ENCODE data around the gene RBPJL.

RBPJL gene

GRCh38 chr20:45340236-45340847 lies 33.7 kb downstream of the RBPJL start:
- Mint-ChIP-seq H3K4me1 (peaks cover 100% of the 10 kb centered on the region), H3K9me3 (no peaks in the 10 kb centered on the region), H3K4me3 (peak overlapping the region; percentile 76), H3K27me3 (ENCODE audit: low read depth, poor library complexity) (peaks cover 3% of the 10 kb centered on the region), H3K36me3 (ENCODE audit: low read depth) (peaks cover 8% of the 10 kb centered on the region), H3K27ac (peak overlapping the region; percentile 97)
- DNase-seq: no peak
- TF ChIP-seq CTCF (IDR thresholded peaks at IDR 0.05): no peak

GRCh38 chr20:45340951-45341350 lies 34.3 kb downstream of the RBPJL start:
- H3K36me3 Mint-ChIP-seq (ENCODE audit: low read depth): peaks cover 4% of the 10 kb centered on the region
- H3K9me3 Mint-ChIP-seq: no peaks in the 10 kb centered on the region
- peak overlapping the region; percentile 76 for H3K4me3 Mint-ChIP-seq
- TF ChIP-seq CTCF (IDR thresholded peaks at IDR 0.05): no peak
- H3K4me1 Mint-ChIP-seq: peaks cover 100% of the 10 kb centered on the region
- DNase-seq: no peak
- H3K27me3 Mint-ChIP-seq (ENCODE audit: low read depth, poor library complexity): peaks cover 7% of the 10 kb centered on the region
- peak overlapping the region; percentile 97 for H3K27ac Mint-ChIP-seq

GRCh38 chr20:45341579-45341938 lies 34.9 kb downstream of the RBPJL start:
- Mint-ChIP-seq H3K27me3 (ENCODE audit: low read depth, poor library complexity) (peaks cover 6% of the 10 kb centered on the region), H3K27ac (peak overlapping the region; percentile 94), H3K4me3 (peak overlapping the region; percentile 76)

GRCh38 chr20:45341939-45342854 lies 35.6 kb downstream of the RBPJL start:
- H3K27me3 Mint-ChIP-seq (ENCODE audit: low read depth, poor library complexity): peaks cover 3% of the 10 kb centered on the region
- peaks cover 4% of the 10 kb centered on the region for H3K36me3 Mint-ChIP-seq (ENCODE audit: low read depth)
- H3K27ac Mint-ChIP-seq: peak overlapping the region; percentile 94
- H3K4me1 Mint-ChIP-seq: peaks cover 100% of the 10 kb centered on the region
- TF ChIP-seq CTCF (IDR thresholded peaks at IDR 0.05): no peak
- peak overlapping the region; percentile 76 for H3K4me3 Mint-ChIP-seq
- no peaks in the 10 kb centered on the region for H3K9me3 Mint-ChIP-seq
- peak; percentile 48 for DNase-seq

More at GRCh38 chr20:45341579-45341938, 34.9 kb downstream of the RBPJL start:
- no peaks in the 10 kb centered on the region for H3K9me3 Mint-ChIP-seq
- H3K36me3 Mint-ChIP-seq (ENCODE audit: low read depth): peaks cover 4% of the 10 kb centered on the region
- peak; percentile 37 for DNase-seq
- TF ChIP-seq CTCF (IDR thresholded peaks at IDR 0.05): no peak
- peaks cover 100% of the 10 kb centered on the region for H3K4me1 Mint-ChIP-seq

GRCh38 chr20:45342855-45343531 lies 36.4 kb downstream of the RBPJL start:
- DNase-seq: no peak
- no peaks in the 10 kb centered on the region for H3K9me3 Mint-ChIP-seq
- peaks cover 3% of the 10 kb centered on the region for H3K27me3 Mint-ChIP-seq (ENCODE audit: low read depth, poor library complexity)
- peak overlapping the region; percentile 76 for H3K4me3 Mint-ChIP-seq
- peaks cover 98% of the 10 kb centered on the region for H3K4me1 Mint-ChIP-seq
- H3K27ac Mint-ChIP-seq: peak overlapping the region; percentile 94
- no peak for TF ChIP-seq CTCF (IDR thresholded peaks at IDR 0.05)
- peaks cover 4% of the 10 kb centered on the region for H3K36me3 Mint-ChIP-seq (ENCODE audit: low read depth)

All from nephron progenitor cell (in vitro differentiated cells).